ENCODE data around the gene ABI3.

ABI3 gene

GRCh38 chr17:49226771-49227435, 16.4 kb downstream of the ABI3 start:
- no peak for DNase-seq

- DNase-seq, result peak; percentile 90
Measured at GRCh38 chr17:49227436-49228261, 17.1 kb downstream of the ABI3 start.

GRCh38 chr17:49229076-49229804, 18.7 kb downstream of the ABI3 start:
- no peak for DNase-seq

- DNase-seq, result no peak
Measured at GRCh38 chr17:49229805-49230600, 19.5 kb downstream of the ABI3 start.

GRCh38 chr17:49230636-49231562, 20.4 kb downstream of the ABI3 start, which contains the start of gene PHOSPHO1:
Gene PHOSPHO1 (minus strand): TSS chr17:49230787. CDS start chr17:49226691, 4,096 bp downstream.
- peak; percentile 91 for DNase-seq

GRCh38 chr17:49231563-49231894, 21.0 kb downstream of the ABI3 start:
- no peak for DNase-seq

GRCh38 chr17:49234509-49235080, 24.1 kb downstream of the ABI3 start:
- DNase-seq, result no peak

GRCh38 chr17:49235896-49236295, 25.4 kb downstream of the ABI3 start:
- DNase-seq, result no peak

- DNase-seq, result no peak
Measured at GRCh38 chr17:49239963-49240362, 29.5 kb downstream of the ABI3 start.

GRCh38 chr17:49240619-49241018, 30.1 kb downstream of the ABI3 start:
- DNase-seq, result no peak

- no peak for DNase-seq
Measured at GRCh38 chr17:49241040-49241439, 30.5 kb downstream of the ABI3 start.

- no peak for DNase-seq
Measured at GRCh38 chr17:49241692-49242397, 31.3 kb downstream of the ABI3 start.

GRCh38 chr17:49242813-49243212, 32.3 kb downstream of the ABI3 start:
- no peak for DNase-seq

- no peak for DNase-seq
Measured at GRCh38 chr17:49244839-49245238, 34.3 kb downstream of the ABI3 start.

GRCh38 chr17:49247944-49248343, 37.4 kb downstream of the ABI3 start:
- DNase-seq, result no peak

- DNase-seq, result no peak
Measured at GRCh38 chr17:49249292-49249794, 38.8 kb downstream of the ABI3 start.

- DNase-seq, result no peak
Measured at GRCh38 chr17:49249890-49250522, 39.5 kb downstream of the ABI3 start.

GRCh38 chr17:49252148-49252695, 41.7 kb downstream of the ABI3 start:
- DNase-seq, result no peak

GRCh38 chr17:49254066-49254465, 43.6 kb downstream of the ABI3 start:
- no peak for DNase-seq

GRCh38 chr17:49255125-49255524, 44.6 kb downstream of the ABI3 start:
- no peak for DNase-seq
